Urothelium cell line (cell line): ENCODE results near the gene DHRS9.
A peak's percentile ranks its signal among the peaks of the same experiment; 100 is the strongest.

Experiments
- DNase-seq: peaks from one replicate; pipeline ENCODE4 v3.0.0; 2011; ENCODE audit warnings: low spot score, mixed read lengths
- FAIRE-seq: peaks from 2 replicates; lab custom pipeline; 2011; peaks lifted over from hg19 to GRCh38; lab: Jason Lieb, UNC

Gene DHRS9

DNA sequence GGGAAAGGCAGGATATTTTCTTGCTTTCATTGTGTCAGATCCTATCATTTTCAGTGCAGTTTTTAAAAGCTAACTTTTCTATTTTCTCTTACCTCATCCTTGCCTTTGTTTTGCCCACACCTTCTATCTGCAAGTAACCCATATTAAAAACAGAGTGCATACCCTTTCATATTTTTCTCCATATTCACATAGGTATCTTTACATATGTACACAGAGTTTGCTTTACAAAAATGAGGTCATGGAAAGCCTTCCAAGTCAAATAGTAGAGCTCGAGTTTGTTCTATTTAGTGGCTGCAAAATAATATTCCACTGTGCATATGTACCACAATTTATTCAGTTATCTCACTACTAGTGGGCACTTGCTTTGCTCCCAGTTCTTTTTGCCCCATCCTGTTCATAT, 3.9 kb upstream of the DHRS9 start:
- no peak for FAIRE-seq

DNA sequence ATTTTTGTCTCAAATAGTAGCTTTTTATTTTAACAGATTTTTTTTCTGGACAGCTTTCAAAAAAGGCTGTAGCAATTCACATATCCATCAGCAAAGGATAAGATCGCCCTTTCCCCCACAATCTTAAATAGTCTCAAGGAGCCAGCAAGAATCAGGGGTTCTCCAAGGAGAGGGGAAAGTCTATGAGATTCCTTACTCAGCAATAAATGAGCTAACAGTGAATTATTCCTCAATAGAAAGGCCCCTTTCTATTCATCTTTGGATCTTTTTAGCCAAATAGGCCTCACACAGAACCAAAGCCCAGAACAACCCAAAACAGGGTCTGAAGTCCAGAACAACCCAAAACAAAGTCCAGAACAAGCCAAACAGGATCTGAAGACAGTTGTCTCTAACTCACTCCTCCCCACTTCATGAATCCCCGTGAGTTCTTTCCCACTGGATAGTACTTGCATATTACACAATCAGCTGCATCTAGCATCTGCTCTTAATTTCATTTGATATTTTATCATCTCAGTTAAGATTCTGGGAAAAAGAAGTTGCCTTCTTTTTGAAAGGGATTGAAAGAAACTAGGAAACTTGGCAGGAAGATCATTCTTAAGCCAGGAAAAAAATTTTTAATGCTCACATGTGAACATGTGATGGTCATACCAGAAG, 3.4 kb upstream of the DHRS9 start:
- no peak for FAIRE-seq

More for the DNA sequence above, 3.9 kb upstream of the DHRS9 start:
- no peak for DNase-seq

DNA sequence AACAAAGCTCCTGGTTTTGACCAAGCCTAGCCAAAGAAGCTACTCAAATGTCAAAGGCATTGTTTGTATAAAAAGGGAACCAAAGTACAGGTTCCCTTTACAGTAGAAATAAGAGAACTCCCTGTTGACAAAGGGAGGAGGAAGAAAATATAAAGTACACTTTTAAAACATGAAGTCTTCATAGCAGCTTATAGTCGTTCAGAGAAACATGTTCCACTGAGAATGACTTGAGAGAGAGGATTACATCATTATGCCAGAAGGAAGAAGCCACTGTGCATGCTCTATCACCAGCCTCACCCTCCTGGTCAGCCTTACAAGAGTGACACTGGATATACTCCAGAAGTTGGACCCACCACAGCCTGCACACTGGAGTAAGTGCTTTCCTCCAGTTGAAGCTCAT, 2.5 kb upstream of the DHRS9 start:
- DNase-seq (no peak), FAIRE-seq (no peak)

More for the DNA sequence above, 3.4 kb upstream of the DHRS9 start:
- no peak for DNase-seq

DNA sequence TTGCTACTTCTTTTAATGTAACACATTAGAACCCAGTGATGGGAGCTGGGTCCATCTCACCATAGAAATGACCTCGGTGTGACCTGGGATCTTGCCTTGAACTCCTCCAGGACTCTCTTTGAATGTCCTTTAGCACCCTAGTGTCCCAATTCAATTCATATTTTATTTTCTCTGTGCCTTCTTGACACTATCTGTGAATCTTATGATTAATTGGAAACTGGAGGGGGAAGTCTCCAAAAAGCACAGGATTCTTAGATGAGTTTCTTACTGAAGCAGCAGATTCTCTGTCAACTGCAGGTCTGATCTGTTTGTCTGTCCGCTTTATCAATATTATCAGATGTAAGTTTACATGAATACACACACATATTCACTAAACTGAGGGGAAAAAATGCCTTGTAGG, 470 bp downstream of the DHRS9 start:
- FAIRE-seq (no peak), DNase-seq (no peak)

DNA sequence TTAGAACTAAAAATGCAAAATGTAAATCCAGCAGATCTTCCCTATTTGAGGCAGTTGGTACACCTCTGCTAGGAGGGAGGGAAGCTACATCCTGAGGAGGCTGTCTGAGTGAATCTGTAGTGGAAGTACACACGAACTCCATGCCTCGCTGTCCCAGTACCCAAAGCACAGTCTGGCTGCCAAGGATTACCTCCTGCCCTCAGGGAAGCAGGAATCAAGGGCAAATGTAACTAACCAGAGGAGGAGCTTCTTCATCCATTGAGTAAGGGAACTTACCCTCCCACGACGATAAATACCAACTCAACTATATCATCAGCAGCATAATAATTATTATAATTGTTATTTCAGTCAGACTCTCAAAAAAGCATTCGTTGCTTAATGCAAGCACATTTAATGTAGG, 2.1 kb downstream of the DHRS9 start:
- no peak for DNase-seq
- FAIRE-seq: no peak

DNA sequence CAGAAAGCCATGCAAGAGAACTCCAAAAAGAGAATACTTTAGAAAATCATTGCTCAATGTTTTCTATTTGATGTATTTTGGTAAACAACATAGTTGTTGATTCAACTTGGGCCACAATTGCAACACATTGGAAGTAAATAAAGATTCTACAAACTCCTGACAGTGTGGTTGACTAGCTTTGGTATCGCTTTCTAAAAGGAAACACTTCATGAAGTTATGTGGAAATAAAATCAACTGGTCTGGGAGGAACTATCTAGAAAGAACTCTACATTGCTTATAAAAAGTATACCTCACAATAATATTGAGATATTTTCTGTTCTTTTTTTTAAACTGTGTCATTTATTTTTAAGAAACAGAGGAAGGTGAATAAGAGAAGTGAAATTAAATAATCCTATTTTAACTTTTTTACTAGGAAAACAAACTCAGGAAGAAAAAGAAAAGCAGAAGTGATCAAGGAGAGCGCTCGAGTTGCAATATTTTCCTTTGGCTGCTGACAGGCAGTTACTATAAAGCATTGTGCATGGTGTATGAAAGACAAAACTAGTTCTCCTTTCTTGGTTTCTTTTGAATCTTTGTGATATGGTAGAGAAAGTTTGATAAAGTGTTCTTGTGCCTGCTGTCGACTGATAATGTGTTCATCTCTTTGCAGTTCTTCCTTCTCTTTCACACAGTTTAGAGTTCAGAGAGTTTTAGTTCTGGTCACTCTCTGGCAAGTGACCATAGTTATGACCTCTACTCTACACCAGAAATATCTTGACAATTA, 3.0 kb downstream of the DHRS9 start:
- no peak for FAIRE-seq

DNA sequence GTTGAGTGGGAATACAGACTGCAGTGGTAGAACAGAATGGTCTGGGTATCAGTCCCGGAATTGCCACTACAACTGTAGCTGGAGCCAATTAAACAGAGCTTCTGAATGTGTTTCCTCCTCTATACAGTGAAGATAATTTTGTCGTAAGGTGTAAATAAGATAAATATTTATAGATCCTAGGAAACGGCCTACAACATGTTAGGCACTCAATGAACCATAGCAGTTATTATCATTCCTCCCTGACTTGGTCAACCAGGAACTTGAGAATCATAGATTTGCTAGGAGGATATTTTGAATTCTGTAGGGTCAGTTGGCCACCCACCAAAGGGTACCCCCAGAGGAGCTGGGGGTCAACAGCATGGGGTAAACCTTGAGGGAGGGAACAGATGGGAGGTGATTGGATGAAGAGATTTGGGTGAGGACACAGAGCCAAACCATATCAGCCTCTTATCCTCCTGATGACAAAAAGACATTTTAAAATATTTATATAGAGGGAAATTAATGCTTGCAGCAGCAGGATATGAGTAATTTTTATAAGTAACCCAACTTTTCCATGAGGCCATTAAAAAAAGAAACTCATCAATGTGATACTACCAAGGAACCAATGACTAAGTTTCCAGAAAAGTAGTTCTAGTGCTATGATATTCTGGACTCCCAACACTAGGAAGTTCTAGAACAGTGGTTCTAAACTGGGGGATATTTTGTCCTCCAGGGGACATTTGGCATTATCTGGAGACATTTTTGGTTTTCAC, 4.0 kb downstream of the DHRS9 start:
- DNase-seq (no peak), FAIRE-seq (no peak)

More for the DNA sequence above, 3.0 kb downstream of the DHRS9 start:
- DNase-seq: no peak

DNA sequence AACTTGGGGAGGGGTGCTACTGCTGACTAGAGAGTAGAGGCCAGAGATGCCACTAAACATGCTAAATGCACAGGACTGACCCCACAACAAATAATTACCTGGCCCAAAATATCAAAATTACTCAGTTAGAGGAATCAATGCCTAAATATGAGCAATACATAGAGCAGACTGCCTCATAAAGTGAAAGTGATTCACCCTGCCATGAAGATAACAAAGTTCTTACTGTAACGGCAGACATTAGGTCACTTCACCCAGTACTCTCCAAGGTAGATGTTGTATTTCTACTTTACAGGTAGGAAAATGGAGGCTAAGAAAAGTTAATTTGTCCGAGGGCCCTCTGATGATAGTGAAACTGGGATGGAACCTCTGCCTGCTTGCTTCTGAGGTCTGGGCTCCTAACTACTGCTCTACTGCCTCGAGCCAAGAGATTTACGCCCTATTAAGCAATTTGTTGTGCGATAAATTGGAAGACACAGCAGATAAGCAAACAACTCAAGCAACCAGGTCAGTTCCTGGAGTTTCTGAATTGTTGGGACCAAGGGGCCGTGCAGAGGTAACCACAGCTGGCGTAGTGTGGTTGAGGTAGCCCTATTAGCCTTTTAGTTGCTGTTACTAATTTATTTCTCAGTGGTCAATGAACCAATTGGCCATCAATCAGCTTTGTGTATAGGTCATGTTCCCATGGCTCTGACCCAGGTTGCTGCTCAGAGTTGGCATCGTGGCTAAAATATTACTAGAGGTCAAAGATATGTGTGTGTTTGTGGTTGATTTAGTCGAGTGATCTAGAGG, 4.8 kb downstream of the DHRS9 start:
- DNase-seq: no peak
- FAIRE-seq: no peak

DNA sequence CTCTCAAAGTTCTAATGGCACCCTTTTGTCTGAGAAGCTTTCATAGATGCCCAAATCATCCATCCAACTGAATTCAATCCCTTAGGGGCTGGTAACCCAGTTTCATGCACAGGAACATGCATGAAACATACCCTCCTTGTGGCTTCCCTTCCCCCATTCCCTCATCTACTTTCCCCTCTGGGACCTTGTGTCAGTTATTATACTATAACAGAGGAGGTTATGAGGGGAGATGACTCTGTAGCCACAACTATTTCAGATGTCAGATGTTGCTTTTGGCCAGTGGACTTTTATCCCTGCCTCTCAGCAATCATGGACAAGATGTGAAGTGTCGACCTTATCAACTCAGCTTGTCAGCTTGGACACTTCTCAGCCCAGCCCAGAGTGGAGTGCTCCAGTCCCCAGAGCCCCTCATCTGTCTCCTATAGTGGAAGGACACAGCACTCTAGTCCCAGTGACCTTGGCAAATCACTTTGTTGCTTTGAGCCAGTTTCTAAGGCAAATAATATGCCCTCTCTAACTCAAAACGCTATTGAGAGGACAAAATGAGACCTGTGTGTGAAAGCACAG, 8.4 kb downstream of the DHRS9 start:
- DNase-seq: no peak
- FAIRE-seq: no peak

DNA sequence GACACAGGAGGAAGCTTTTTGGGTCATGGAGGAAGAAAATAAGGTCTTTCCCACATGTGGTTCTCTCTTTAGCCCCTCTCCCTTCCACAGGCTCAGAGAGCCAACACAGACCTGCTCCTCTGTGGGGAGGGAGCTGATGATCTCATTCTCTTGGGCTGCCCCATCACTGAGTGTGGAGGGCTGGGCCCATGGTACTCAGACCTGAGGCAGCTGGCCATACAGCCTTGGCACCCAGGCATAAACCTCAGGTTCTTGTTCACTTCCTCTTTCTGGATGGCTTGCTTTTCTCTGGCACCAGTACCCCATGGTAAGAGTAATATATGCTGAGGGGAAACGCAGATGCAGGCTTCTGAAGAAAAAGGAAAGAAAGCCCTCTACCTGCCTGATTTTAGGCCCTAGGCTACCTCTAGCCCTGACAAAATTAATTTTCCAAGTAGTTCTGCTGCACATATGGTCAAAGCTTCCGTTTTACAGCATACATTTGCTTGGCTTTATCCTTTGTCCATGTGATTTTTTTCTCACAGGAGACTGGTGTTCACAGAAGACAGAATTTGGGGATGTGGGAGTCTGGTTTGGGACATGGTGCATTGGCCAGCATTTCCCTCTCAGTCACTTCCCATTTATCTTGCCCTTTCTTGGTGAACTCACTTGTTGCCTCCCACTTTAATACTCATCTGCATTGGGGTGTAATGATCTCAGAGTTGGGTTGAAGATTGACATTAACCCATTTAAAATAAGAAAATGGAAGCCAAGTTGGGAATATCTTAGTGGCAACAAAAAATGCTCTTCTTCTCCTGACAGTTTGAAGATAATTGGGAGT, 11.1 kb downstream of the DHRS9 start:
- FAIRE-seq (no peak), DNase-seq (peak; percentile 12)

DNA sequence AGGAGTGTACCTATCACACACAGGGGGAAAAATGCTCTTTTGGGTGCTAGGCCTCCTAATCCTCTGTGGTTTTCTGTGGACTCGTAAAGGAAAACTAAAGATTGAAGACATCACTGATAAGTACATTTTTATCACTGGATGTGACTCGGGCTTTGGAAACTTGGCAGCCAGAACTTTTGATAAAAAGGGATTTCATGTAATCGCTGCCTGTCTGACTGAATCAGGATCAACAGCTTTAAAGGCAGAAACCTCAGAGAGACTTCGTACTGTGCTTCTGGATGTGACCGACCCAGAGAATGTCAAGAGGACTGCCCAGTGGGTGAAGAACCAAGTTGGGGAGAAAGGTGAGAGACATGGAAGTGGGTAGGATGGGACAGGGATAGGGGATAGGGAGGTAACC, 12.2 kb downstream of the DHRS9 start:
- DNase-seq: no peak
- FAIRE-seq: no peak

DNA sequence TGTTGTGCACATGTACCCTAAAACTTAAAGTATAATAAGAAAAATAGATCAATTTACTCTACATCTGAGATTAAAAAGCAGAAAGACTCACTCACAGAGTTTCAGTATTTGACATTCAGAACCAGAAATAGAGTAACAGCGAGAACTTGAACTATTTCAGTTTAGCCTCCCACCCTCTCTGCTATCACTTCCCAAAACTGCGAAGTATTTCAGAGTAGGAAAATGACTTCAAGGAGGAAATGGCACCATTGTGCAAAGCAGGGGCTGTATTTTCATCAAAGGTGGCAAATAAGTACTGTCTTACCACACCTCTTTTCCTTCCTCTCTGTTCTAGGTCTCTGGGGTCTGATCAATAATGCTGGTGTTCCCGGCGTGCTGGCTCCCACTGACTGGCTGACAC, 13.6 kb downstream of the DHRS9 start:
- FAIRE-seq (no peak), DNase-seq (no peak)

DNA sequence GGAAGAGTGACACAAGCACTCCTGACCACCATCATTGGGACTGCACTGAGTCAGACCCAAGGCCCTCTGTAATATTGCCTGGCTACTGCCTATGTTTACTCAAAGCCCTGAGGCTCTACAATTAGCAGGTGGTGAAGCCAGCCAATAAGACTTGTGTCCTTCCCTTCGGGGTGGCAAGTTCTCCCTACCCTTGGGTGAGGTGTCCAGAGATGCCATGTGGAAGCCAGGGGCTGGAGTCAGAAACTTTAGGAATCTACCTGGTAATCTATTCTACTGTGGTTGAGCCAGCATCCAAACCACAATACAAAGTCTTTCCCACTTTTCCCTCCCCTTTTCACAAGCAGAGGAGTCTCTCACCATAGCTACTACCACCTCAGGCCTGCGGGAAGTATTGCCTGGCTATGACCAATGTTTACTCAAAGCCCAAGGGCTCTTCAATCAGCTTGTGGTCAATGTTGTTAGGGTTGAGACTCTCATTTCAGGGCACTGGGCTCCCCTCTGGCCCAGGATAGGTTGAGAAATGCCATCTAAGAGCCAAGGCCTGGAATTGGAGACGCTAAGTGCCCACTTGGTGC, 17.6 kb downstream of the DHRS9 start:
- DNase-seq (no peak), FAIRE-seq (no peak)

DNA sequence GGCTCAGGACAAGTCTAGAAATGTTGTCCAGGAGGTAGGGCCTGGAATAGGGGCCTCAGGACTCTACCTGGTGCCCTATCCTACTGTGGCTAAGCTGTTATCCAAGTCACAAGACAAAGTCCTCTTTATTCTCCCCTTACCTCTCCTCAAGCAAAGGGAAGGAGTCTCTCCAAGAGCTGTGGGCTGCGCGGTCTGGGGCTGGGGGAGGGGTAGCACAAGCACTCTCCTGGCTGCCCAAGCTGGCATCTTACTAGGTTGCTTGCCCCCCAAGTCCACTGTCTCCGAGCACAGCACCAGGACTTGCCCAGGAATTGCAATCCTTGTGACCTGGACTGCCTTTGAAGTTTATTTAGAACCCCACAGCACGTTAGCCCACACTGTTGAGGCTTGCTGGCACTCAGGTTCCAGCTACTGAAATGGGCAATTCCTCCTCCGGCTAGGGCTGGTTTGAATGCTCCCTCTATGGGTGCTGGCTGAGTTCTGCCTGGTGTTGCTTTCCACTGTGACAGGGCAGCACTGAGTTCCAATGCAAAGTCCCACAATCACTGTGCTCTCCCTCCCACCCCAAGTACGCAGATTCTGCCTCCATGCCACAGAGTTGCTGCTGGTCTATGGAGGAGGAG, 18.5 kb downstream of the DHRS9 start:
- DNase-seq: no peak
- no peak for FAIRE-seq

DNA sequence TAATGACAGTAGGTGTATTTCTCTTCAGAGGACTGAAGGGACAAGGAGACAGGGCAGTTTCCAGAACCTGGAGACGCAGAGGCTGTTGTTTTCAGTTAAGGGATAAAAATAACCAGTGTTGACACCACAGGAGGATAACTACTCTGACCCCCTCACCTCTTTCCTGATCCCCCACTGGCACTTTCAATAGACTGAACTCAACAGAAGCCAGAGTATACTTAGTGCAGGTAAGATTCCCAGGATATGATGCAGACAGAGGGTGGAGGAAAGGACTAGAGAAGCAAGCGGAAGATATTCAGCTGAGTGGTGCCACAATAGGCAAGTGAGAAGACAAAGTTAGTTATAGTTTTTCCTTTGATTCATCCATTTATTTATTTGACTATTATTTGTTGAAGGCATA, 19.8 kb downstream of the DHRS9 start:
- DNase-seq (no peak), FAIRE-seq (no peak)

DNA sequence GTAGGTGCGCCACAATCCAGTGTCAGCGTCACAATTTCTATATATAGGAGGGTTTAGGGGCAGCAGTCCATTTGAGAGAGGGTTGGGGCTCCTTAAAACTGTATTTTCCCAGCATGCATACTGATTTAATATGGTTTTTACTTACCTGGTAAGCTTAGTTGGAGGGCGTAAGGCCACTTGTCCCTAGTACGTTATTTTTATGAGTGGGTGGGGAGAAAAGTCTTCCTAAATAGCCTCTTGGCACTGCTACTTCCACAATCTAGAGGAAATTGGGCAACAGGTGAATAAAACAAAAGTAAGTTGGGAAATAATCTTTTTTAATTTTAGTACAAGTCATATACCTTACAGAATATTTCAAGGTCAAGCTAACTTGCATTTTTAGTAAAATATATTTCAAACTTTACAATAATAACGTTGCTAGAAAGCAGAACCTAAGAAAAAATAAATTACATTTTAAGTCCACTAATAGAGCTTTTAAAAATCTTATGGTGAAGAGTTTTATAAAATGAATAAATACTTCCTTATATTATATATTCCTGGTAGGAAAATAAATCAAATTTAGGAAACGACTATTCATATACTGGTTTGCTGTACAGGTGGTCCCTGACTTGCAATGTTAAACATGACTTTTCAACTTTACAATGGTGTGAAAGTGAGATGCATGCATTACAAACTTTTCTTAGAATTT, 20.9 kb downstream of the DHRS9 start:
- DNase-seq (no peak), FAIRE-seq (no peak)

DNA sequence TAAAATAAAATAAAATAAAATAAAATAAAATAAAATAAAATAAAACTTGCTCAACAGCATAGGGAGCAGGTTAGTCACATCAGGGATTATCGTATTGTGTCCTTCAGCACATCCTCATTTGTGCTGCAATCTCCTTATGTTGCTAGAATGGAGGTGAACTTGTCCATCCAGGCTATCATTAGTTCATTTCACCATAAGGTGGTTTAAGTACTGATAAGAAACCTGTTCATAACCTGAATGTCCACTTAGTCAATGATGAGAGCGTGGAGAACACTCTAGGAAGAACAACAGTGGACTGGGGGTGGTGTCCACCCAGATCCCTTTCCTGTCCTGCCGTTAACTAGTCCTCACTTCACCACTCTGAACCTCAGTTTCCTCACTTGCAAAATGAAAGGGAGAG, 21.9 kb downstream of the DHRS9 start:
- FAIRE-seq (no peak), DNase-seq (no peak)

DNA sequence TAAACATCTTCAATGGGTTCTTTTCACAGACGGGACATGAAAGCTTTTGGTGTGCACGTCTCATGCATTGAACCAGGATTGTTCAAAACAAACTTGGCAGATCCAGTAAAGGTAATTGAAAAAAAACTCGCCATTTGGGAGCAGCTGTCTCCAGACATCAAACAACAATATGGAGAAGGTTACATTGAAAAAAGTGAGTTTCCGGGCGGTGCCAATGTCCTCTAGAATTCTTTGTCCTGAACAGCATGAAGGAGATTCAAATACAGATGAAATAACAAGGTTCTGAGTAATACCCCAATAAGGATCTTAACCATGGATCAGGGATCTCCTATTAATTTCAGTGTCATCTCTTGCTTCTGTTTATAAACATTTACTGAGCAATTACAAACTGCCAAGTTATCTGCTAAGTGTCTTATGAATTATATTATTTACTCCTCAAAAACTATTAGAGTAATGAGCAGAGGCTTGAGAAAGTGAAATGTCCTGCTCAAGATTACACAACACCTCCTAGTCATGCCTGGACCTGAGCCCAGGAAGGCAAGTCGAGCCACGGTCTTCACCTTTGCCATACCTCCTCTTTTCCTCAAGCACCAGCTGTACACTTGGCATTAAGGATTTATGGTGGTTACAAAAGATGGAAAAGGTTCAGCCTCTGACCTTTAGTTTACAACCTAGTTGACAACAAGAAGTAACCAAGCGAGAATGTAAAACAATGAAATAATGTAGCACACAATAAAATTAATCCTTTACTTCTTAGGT, 22.6 kb downstream of the DHRS9 start:
- FAIRE-seq: no peak
- peak; percentile 44 for DNase-seq
